Thyroid gland (tissue), 4 donors: ENCODE data around the gene EPB41L1. TPM values are rescaled to one million over a fixed set of nuclear protein-coding genes. Genes with fewer than 3 reads are reported as not detected.
"Not testable (repeated sequence)": the region's sequence is repeated elsewhere in the genome, so short reads cannot be mapped to it uniquely, and the experiment has no call there.

Source experiments
- DNase-seq, 2 donors: peaks; one replicate each; pipeline ENCODE4 v3.0.0-alpha.2; 2019
- H3K27ac ChIP-seq, 3 donors: fragments of 200-600 bp; sonication (generic); 1 replicate in 2 of 3; 2 replicates in 1 of 3; pipeline ENCODE4 v1.5.1; 2016 to 2019; ENCODE audit warnings: mild to moderate bottlenecking in 1 of 3, moderate library complexity in 1 of 3
- H3K27me3 ChIP-seq: fragments of 200-600 bp; sonication (generic); one replicate; pipeline ENCODE4 v1.5.1; 2019
- H3K36me3 ChIP-seq, 2 donors: fragments of 200-600 bp; sonication (generic); one replicate each; pipeline ENCODE4 v1.5.1; 2016 to 2019
- H3K4me1 ChIP-seq, 2 donors: fragments of 200-600 bp; sonication (generic); one replicate each; pipeline ENCODE4 v1.5.1; 2017 to 2019
- H3K4me3 ChIP-seq, 3 donors: fragments of 200-600 bp; sonication (generic); replicated peaks in 1 of 3; 1 replicate in 2 of 3; 2 replicates in 1 of 3; pipeline ENCODE4 v1.5.1; 2016; ENCODE audit warnings: mild to moderate bottlenecking in 1 of 3
- H3K9me3 ChIP-seq: fragments of 200-600 bp; sonication (generic); one replicate; pipeline ENCODE4 v1.5.1; 2017
- CTCF ChIP-seq, 6 experiments: fragments of 200-600 bp in 3 of 6; fragments of 450-650 bp in 3 of 6; sonication (generic) in 3 of 6; IDR thresholded peaks; one replicate each; pipeline ENCODE4 v1.5.1; 2016 to 2019; ENCODE audit warnings: antibody characterized with exemption in 6 of 6, mild to moderate bottlenecking in 2 of 6, inconsistent platforms in 1 of 6, moderate library complexity in 1 of 6
- POLR2A ChIP-seq, 2 donors: fragments of 450-650 bp; IDR thresholded peaks; one replicate each; pipeline ENCODE4 v1.6.1; 2017; ENCODE audit warnings: antibody characterized with exemption in 2 of 2, mild to moderate bottlenecking in 2 of 2, moderate library complexity in 1 of 2
- WGBS, 2 donors: methylation state at CpG; one replicate each; pipeline ENCODE4 v1.1.5; 2017; 5-methylcytosine and 5-hydroxymethylcytosine counted together
- intact Hi-C: fragments of 100-400 bp; cut with DNase I; formaldehyde crosslinking; loops from one replicate; pipeline ENCODE4 v1.15.1; 2023
- total RNA-seq, 4 donors: library from RNA; depleted of rRNA; stranded (reverse); fragments of >200 nt; gene quantifications; one replicate each; pipeline ENCODE4 v1.2.3, GENCODE V29; 2016

The EPB41L1 gene
- total RNA-seq, 4 donors from 2014 or later, result 15.4 to 75.2 (median 42.3) TPM

GRCh38 chr20:36130390-36130789 lies 24.1 kb upstream of the EPB41L1 start:
- intact Hi-C loops, result no loop called here
- no peak for DNase-seq
- 80 to 87% methylated on average over 6 of the region's 6 CpGs for WGBS, 2 donors
- Histone ChIP-seq H3K36me3 (no peaks in the 10 kb centered on the region), H3K27ac (no peak overlapping the region), H3K27me3 (no peaks in the 10 kb centered on the region), H3K4me3 (no peak overlapping the region), H3K4me1 (peaks cover 8 to 10% of the 10 kb centered on the region in 2 donors), H3K9me3 (no peaks in the 10 kb centered on the region)
- TF ChIP-seq CTCF (IDR thresholded peaks at IDR 0.05), result no peak
- TF ChIP-seq POLR2A (IDR thresholded peaks at IDR 0.05), result no peak

- TF ChIP-seq CTCF (IDR thresholded peaks at IDR 0.05), result no peak
- no peak for TF ChIP-seq POLR2A (IDR thresholded peaks at IDR 0.05)
- intact Hi-C loops, result no loop called here
- peak; percentile 64 to 66 for DNase-seq
- no peaks in the 10 kb centered on the region for H3K27me3 ChIP-seq
- no peaks in the 10 kb centered on the region for H3K36me3 ChIP-seq
- H3K4me1 ChIP-seq, result peaks cover 8 to 10% of the 10 kb centered on the region in 2 donors
- peak overlapping the region; percentile 34 to 49 (median 39) for H3K27ac ChIP-seq
- 45 to 55% methylated on average over 2 to 5 of the region's 5 CpGs for WGBS, 2 donors
- H3K9me3 ChIP-seq, result no peaks in the 10 kb centered on the region
- H3K4me3 ChIP-seq, result no peak overlapping the region
These were observed 21.7 kb upstream of the EPB41L1 start for GRCh38 chr20:36132802-36133211.

GRCh38 chr20:36133821-36134220 lies 20.7 kb upstream of the EPB41L1 start:
- Histone ChIP-seq H3K9me3 (no peaks in the 10 kb centered on the region), H3K4me3 (no peak overlapping the region), H3K27me3 (no peaks in the 10 kb centered on the region), H3K36me3 (no peaks in the 10 kb centered on the region), H3K27ac (no peak overlapping the region), H3K4me1 (peaks cover 9 to 10% of the 10 kb centered on the region in 2 donors)
- DNase-seq, result no peak
- intact Hi-C loops, result no loop called here
- TF ChIP-seq POLR2A (IDR thresholded peaks at IDR 0.05) (no peak), CTCF (IDR thresholded peaks at IDR 0.05) (no peak)
- WGBS, 2 donors, result 93 to 95% methylated on average over 2 of the region's 2 CpGs

- H3K4me3 ChIP-seq, result no peak overlapping the region
- peaks cover 10 to 11% of the 10 kb centered on the region in 2 donors for H3K4me1 ChIP-seq
- WGBS, 2 donors, result 93 to 98% methylated on average over 6 of the region's 6 CpGs
- no peaks in the 10 kb centered on the region for H3K27me3 ChIP-seq
- no peak for DNase-seq
- intact Hi-C loops, result no loop called here
- TF ChIP-seq CTCF (IDR thresholded peaks at IDR 0.05), result no peak
- TF ChIP-seq POLR2A (IDR thresholded peaks at IDR 0.05), result no peak
- no peaks in the 10 kb centered on the region for H3K36me3 ChIP-seq
- no peak overlapping the region for H3K27ac ChIP-seq
- no peaks in the 10 kb centered on the region for H3K9me3 ChIP-seq
These were observed 19.4 kb upstream of the EPB41L1 start for GRCh38 chr20:36135159-36135558.

- H3K4me1 ChIP-seq, result peaks cover 10 to 11% of the 10 kb centered on the region in 2 donors
- no peak for TF ChIP-seq POLR2A (IDR thresholded peaks at IDR 0.05)
- TF ChIP-seq CTCF (IDR thresholded peaks at IDR 0.05), result no peak
- no peaks in the 10 kb centered on the region for H3K36me3 ChIP-seq
- no peaks in the 10 kb centered on the region for H3K9me3 ChIP-seq
- WGBS, 2 donors, result 86 to 92% methylated on average over 3 of the region's 3 CpGs
- intact Hi-C loops, result no loop called here
- no peak for DNase-seq
- H3K4me3 ChIP-seq, result no peak overlapping the region
- H3K27ac ChIP-seq, result no peak overlapping the region
- H3K27me3 ChIP-seq, result no peaks in the 10 kb centered on the region
These were observed 18.7 kb upstream of the EPB41L1 start for GRCh38 chr20:36135821-36136220.

- DNase-seq, H3K27me3 ChIP-seq, H3K36me3 ChIP-seq, intact Hi-C loops, H3K9me3 ChIP-seq, H3K4me3 ChIP-seq, H3K27ac ChIP-seq: not testable (repeated sequence)
- 84 to 92% methylated on average over 11 of the region's 11 CpGs for WGBS, 2 donors
- peaks cover 11 to 12% of the 10 kb centered on the region in 2 donors for H3K4me1 ChIP-seq
These were observed 17.2 kb upstream of the EPB41L1 start for GRCh38 chr20:36137313-36137712.
